Stimulated activated CD8-positive, alpha-beta memory T cell treated with anti-CD3 and anti-CD28 coated beads, Interleukin-12 subunit alpha, Interleukin-12 subunit beta, amount 100 ng/mL, for 4 hours (primary cell): ENCODE measurements around the gene RMI2.
"Not testable (repeated sequence)": the region's sequence is repeated elsewhere in the genome, so short reads cannot be mapped to it uniquely, and the experiment has no call there.

Experiments used
- DNase-seq: peaks from one replicate; pipeline ENCODE4 v3.0.0-alpha.2; 2020; ENCODE audit warnings: low read depth

RMI2 gene

DNA sequence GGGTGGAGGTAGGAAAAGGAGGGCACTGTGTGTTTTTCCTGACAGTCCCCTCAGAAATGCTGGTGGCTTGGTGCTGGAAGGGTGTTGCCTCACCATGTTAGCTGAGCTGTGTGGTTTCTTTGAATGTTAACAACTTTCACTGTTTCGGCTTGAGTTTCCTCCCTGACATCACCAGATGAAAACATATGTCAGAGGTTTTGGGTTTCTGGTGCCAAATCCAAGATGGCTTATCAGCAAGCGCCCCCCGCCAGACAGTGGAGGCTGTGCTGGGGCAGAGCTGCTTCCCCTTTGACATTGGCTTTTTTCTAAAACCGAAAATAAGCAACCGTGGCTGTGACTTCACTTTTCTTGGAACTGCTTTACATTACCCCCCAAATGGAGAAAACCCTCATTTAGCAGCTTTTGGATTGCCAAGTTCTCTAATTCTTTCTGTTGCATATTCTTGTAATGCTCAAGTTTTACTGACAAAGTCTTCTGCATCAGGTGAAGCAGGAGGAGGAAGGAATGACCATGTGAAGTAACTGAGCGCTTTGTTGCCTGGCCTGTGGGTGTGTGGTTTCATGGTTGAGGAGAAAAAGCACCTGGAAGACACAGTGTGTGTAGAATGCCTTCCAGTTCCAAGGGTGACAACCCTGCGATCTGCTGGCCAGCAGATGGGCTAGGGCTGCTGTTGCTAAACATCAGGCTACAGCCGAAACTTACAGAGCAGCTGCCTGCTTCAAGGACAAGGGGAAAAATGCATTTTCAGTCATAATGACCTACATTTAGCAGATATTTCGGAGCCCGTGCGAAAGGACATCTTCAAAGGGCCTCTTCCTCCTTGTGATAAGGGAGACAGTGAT, 9.7 kb downstream of the RMI2 start:
- peak; percentile 51 for DNase-seq

DNA sequence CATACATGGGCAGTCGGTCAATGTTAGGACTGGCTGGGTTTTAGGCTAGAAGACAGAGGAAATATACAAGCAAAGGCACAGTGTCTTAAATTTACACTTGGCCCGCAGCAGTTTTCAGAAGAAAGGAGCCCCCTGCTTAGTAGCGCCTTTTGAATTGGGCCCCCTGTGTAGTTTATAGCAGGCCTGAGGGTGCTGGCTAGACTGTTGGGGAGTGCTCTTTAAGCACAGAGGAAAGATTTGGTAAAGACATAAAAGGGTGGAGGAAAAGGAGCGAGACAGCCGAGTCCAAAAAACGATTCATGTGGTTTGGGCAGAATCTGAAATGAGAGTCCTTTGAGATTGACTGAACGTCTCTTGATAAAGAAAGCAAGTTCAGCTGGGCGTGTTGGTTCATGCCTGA, 10.6 kb downstream of the RMI2 start:
- no peak for DNase-seq

DNA sequence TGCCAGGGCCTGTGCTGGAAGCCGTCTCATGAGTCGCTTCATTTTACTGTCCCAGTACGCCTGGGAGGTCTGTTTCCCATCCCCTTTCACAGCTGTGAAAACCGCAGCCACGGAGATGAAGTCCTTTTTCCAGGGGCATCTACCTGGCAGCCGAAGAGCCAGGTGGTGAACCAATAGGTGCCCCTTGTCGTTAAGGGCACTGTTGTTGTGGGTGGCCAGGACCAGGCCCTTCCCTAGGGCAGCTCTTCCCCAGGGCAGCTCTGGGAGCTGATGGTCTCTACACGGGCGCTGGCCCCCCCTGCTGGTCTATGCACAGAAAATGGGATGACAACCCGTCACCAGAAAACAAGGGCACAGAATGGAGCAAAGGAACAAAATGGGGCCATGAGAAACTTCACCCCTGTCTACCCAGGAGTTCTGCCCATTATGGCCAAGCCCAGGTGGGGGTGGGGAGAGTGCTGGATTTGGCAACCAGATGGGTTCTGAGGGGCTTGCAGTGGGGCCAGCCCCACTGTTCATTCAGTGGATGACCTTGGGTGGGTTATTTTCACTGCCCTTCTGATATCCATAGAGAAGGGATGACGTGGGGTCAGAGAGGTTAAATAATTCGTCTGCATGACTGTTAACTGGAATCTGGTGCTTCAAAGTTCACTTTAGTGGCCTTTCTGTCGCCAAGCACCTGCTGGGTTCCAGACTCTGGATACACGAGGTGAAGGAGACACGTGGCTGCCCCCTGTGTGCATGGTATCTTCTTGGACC, 11.5 kb downstream of the RMI2 start:
- DNase-seq = peak; percentile 21

DNA sequence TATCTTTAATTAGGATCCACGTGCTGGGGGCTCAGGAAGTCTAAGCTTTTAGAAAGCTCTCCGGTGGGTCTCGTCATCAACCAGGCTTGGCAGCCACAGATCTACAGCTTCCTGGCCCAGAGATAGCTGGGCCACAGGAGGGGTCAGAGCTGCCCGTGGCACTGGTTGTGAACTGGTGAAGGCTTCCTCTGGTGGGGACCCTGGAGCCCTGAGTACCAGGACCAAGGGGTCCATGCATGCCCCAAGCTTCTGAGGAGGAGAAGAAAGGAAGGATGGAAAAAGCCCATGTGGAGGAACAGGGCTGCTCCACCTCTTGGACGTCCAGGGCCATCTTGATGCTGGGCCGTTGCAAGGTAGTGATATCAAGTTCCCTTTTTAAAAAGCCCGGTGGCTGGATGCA, 13.3 kb downstream of the RMI2 start:
- DNase-seq = no peak

DNA sequence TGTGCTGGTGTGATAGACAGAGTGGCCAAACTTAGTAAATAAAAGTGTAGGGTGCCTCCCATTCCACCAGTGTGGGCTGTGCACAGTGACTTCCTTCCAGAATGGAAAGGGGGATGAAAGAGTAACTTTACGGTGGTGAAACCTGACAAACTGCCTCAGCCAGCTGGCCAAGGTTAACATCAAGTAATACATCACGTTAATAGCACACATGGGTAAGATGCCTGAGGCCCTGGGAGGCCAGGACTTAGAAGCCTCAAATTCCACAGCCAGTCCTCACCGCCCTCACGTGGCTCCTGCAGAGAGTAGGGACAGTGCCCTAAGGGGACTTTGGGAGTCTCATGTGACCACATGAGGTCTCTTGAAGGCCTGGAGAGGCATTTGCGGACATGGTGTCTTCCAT, 14.1 kb downstream of the RMI2 start:
- DNase-seq = no peak

DNA sequence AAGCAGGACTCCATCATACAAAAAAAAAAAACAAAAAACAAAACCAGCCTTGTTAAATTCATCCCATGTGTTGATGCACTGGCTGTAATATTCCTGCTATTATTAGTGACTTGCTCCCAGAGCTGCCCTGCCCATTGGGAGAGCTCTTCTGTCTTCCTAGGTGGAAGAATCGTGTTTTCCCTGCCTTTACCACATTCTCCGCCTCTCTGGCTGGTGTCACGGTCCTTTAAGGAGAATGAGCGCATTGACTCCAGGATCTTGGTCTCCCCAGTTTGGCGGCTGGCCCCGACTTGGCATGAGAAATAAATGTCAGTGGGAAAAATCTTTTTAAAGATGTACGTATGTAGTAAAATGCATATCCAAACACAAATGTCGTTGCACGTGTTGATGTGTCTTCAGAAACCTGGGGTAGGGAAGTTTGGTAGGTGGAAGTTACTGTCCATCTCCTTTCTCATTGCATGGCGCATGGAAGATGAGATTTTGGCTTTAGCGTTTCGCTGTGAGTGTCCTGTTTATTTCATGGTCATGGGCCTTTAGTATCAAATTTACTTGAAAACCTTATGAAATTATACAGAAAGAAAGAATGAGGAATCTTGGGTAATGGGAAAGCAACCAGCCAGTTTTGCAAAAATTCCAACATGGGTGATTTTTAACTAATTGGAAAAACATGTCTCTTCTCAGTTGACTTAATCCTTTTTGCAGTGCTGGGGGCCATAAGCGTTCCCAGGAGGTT, 15.5 kb downstream of the RMI2 start:
- DNase-seq = no peak

DNA sequence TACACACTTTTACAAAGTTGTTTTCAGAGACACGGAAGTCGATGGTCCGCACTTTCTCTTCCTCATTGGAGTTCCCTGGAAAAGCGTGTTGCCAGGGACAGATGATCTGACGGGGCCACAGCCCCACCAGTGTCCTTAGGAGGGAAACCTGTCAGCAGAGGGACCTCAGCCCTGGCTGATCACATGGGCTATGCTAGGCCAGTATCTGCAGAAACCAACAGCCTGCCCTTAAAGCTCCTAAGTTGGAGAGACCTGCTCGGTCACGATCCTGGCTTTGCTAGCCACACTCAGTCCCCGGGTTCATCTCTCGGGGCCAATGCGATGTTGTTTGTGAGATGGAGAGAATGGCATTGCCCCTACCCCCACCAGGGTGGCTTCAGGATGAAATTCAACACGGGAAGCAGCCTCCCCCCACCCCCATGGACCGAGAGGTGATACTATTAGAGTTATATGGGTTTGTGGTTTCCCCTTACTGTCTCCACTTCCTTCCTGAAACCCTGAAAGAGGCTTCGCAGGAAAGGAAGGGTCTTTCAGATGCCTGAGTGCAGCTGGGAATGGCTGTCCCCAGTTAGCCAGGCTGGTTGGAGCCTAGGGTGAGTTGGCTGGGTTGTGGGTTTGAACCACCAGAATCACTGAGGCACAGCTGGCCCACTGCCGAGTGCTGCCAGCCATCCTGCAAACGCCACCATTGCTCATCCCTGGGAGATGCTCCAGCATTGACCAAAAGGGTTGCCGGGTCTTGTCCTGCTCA, 16.6 kb downstream of the RMI2 start:
- DNase-seq = no peak

DNA sequence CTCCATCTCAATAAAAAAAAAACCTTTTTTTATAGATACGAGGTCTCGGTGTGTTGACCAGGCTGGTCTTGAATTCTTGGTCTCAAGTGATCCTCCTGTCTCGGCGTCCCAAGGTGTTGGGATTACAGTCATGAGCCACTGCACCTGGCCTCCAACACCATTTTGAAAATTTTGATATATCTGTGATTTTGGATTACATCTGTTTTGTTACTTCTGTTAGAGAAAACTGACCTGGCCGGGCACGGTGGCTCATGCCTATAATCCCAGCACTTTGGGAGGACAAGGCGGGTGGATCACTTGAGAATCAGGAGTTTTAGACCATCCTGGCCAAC, 18.6 kb downstream of the RMI2 start:
- DNase-seq = no peak

DNA sequence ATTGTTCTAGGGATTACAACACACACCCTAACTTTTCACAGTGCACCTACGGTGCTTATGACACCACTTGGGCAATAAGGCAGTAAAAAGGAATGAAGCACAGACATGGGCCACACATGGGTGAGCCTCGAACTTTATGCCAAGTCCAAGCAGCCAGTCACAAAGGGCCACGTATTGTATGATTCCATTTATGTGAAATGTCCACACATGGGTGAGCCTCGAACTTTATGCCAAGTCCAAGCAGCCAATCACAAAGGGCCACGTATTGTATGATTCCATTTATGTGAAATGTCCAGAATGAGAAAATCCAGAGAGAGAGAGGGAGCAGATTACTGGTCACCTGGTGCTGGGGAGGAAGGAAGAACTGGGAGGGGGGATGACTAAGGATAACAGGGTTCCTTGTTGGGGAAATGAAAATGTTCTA, 22.2 kb downstream of the RMI2 start:
- no peak for DNase-seq

DNA sequence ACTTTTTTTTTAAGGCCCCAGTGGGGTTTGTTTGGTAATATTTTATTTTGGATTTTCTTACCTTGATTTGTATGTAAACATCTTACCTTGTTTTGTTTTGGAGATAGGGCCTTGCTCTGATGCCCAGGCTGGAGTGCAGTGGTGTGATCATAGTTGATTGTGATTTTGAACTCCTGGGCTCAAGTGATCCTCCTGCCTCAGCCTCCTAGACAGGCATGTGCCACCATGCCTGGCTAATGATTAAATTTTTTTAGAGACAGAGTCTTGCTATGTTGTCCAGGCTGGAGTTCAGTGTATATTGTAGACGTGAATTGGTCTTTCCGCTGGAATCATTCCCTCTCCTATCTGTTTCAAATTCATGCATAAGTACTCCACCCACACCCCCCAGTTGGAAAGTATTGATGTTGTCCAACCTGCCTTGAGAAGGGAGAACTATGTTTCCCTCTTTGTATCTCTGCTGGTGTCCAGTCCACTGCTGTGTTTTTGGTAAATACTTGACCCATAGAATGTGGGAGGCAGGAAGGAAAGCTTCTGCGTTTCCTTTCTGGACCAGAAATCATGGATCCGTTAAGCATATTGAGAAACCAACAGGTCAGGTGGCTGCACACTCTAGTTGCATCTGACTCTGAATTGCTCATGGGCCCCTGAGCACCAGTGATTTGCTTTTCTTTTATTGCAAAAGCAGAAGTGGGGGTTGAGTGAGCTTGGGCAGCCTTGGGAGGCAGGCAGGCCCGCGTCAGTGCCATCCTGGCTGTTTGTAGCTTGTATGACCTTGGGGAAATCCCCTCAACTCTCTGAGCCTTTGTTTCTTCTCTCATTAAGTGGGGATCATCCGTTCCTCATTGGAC, 25.0 kb downstream of the RMI2 start:
- DNase-seq = no peak

DNA sequence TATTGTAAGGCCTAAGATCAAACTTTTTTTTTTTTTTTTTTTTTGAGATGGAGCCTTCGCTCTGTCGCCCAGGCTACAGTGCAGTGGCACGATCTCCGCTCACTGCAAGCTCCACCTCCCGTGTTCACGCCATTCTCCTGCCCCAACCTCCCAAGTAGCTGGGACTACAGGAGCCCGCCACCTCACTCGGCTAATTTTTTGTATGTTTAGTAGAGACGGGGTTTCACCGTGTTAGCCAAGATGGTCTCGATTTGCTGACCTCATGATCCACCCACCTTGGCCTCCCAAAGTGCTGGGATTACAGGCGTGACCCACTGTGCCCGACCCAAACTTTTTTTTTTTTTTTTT, 25.6 kb downstream of the RMI2 start:
- DNase-seq = not testable (repeated sequence)

DNA sequence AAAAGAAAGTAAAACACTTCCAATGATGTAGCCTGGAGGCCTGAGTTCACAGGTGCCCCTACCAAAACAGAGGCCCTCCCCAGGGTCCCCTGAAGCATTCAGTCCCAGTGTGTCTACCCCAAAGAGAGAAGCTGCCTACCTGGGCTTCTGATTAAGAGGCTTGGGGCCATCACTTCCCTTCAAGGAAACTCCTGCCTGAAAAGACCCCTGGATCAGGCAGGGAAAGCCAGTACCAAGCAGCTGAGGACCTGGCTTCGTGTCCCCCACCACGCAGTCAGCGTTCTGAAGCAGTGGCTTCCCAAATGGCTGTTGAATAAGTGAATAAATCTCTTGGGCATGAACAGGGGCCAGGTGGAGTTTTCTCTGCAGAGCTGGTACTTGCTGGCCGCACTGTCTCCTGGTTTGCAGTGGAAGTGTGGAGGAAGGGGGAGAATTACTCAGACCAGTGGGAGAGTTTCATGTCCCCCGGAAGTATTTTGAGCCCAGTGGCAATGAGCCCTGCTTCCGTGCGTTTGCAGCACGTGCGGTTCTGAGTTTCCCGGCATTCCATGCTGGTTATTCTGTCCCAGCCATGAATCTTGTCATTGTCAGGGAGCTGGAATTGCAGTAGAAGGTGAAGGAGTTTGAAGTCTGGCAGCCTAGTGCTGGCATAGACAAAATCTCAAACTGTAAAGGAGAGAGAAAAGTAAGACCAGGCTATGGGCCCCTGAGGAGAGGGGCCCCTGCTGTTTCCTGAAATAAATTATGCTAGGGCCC, 27.0 kb downstream of the RMI2 start:
- no peak for DNase-seq

DNA sequence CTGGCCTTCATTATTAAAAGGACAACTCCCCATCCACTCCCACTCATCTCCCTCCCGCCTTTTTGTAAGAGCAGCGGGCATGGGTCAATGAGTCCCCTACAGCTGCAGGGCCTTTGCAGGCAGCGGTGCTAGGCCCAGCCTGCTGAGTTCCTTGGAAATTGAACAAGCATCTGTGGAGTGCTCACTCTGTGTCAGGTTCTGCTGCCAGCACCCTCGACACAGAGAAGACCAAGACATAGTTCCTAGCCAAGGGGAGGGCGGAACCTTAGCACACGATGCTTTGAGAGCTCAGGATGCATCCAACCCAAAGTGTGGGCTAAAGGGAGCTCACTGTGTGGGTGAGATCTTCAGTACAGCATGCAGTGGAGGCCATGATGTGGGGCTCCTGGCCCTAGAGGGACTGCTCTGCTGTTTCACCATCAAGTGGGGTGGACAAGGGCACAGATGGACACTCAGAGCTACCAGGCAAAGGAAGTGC, 27.6 kb downstream of the RMI2 start:
- DNase-seq = no peak

DNA sequence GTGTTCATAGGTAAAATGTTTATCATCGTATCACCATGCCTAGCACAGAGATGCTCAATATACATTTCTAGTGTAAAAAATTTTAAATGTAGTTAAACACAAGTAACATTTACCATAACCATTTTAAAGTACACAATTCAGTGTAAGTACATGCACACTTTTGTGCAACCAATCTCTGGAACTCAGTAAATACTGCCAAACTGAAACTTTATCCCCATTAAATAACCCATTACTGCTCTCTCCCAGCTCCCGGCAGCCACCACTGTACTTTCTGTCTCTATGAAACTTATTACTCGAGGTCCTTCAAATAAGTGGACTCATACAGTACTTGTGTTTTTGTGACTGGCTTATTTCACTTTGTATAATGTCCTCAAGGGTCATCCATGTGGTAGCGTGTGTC, 29.0 kb downstream of the RMI2 start:
- DNase-seq = no peak

DNA sequence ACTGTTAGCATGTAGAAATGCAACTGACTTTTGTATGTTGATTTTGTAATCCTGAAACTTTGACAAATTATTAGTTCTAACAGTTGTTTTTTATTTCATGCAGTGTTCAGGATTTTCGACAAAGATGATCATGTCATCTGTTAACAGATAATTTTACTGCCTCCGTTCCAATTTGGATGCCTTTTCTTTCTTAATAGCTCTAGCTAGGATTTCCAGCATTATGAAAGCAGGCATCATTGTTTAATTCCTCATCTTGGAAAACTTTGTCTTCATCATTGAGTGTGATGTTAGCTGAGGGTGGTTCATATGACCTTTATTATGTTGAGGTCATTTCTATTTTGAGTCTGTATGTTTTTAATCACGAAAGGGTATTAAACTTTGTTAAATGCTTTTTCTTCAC, 31.9 kb downstream of the RMI2 start:
- DNase-seq = no peak

DNA sequence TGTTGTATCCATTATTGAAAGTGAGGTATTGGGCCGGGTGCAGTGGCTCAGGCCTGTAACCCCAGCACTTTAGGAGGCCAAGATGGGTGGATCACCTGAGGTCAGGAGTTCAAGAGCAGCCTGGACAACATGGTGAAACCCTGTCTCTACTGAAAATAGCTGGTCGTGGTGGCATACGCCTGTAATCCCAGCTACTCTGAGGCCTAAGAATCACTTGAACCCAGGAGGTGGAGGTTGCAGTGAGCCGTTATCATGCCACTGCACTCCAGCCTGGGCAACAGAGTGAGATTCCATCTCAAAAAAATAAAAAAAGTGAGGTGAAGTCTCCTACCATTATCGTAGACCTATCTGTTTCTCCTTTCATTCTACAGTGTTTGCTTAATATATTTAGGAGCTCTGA, 33.7 kb downstream of the RMI2 start:
- DNase-seq = not testable (repeated sequence)

DNA sequence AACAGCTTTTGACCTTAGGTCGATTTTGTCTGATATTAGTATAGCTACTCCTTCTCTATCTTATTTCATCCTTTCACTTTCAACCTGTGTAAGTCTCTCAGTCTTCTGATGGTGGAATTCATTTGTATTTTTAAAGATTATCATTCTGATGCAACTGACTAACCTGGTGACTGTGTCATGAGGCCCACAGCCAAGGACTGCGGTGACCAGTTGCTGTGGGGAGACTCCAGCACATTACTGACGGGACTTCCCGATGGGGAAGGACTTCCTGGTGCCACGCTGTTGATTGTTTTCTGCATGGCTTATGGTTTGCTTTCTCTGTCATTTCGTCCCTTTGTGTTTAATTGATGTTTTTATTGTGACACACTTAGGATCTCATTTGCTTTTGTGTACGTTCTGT, 34.2 kb downstream of the RMI2 start:
- DNase-seq = no peak

DNA sequence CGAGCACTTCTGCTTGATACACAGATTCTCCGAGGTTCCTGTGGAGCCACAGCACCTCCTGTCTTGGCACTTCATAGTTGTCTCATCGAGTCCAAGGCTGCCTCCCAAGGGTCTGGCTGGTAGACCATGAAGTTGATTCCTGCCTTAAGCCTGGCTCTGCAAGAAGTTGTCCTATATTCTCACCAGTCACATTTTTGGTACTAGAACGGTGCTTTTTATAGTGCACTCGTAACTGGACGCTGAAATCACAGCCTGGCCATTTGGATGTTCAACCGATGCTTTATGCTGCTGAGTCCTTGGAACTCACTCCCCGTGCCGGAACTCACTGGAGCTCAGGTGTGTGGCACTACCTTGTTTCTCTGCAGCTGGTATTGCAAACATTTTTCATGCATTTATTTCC, 35.6 kb downstream of the RMI2 start:
- DNase-seq = no peak

DNA sequence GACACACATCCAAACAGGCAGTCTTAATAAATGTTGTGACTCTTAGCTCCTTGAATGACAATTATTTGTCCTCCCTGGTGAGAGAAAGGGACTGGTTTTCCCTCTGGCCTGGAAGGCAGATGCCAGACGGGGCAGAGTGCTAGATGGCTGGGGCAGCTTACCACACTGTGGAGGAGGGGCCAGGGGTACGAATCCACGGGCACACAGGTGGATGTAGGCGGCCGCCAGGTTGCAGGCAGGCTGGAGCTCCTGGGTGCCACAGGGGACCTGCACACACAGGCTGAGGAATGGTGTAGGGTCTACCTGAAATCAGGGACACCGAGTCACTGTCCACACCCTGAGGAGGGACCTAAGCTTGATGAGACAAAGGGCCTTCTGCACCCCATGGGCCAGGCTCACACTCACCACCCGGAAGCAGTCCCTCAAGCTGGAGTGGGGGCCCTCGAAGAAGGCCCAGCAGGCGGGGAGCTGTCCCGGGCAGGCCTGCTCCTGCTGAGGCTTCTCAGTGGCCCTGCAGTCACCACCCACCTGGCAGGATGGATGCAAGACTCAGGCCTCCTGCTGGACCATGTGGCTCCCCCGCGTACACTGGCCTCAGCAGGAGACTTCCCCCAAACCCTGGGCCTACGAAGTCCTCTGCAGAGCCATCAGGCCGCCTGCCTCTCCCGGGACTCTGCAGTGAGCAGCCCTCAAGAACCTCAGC, 38.4 kb downstream of the RMI2 start:
- DNase-seq = no peak
